Measurements from ENCODE around the gene JARID2. TPM values are rescaled to one million over a fixed set of nuclear protein-coding genes. Genes with fewer than 3 reads are reported as not detected.

The JARID2 gene
- total and polyA plus RNA-seq, 9 of the 15 experiments (the other 6 are each of a cell fraction or from before 2014, with no cell fraction given), result 5.0 to 29.0 (median 15.6) TPM

DNA sequence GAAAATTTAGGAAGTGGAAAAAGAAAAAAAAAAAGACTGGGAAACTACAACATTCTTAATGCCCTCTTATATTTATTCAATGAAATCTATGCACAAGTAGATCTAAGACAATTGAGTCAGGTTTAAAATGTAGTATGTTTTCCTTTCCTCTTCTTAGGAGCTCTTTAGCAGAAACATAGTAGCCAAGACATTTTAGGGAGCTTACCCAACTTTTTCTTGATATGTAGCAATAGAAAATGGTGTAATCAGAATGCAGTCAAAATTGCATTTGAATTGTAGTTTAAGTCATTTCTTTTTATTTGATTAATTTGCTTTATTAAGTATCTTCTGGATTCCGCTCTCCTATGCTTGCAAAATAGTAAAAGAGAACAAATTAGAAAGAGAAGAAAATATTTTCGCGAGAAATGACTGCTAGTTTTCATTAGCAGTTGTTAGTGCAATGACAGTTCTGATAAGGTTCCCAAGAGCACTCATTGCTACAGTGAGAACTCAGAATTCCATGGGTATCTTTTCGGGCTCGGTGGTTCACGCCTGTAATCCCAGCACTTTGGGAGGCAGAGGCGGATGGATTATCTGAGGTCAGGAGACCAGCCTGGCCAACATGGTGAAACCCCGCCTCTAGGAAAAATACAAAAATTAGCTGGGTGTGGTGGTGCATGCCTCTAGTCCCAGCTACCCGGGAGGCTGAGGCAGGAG lies 52.2 kb downstream of the JARID2 start (continued):
- TF ChIP-seq CHD1 (IDR thresholded peaks at IDR 0.05; ENCODE audit: low read length), result peak; percentile 18
- TF ChIP-seq ZNF586 (CRISPR knock-in tag; conservative IDR thresholded peaks at IDR 0.05), result no peak
- TF ChIP-seq SNRNP70 (optimal IDR thresholded peaks at IDR 0.05; ENCODE audit: low read depth, low read length), result no peak
- TF ChIP-seq RNF2 (IDR thresholded peaks at IDR 0.05), result no peak
- no peak for TF ChIP-seq FOXM1 (IDR thresholded peaks at IDR 0.05; ENCODE audit: low read depth)
- no peak for TF ChIP-seq FOXM1 (CRISPR knock-in tag; IDR thresholded peaks at IDR 0.05; ENCODE audit: low read depth)
- TF ChIP-seq, protein P1, sequence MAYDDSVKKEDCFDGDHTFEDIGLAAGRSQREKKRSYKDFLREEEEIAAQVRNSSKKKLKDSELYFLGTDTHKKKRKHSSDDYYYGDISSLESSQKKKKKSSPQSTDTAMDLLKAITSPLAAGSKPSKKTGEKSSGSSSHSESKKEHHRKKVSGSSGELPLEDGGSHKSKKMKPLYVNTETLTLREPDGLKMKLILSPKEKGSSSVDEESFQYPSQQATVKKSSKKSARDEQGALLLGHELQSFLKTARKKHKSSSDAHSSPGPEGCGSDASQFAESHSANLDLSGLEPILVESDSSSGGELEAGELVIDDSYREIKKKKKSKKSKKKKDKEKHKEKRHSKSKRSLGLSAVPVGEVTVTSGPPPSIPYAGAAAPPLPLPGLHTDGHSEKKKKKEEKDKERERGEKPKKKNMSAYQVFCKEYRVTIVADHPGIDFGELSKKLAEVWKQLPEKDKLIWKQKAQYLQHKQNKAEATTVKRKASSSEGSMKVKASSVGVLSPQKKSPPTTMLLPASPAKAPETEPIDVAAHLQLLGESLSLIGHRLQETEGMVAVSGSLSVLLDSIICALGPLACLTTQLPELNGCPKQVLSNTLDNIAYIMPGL (CRISPR knock-in tag; IDR thresholded peaks at IDR 0.05), result no peak
- TF ChIP-seq, protein P2, sequence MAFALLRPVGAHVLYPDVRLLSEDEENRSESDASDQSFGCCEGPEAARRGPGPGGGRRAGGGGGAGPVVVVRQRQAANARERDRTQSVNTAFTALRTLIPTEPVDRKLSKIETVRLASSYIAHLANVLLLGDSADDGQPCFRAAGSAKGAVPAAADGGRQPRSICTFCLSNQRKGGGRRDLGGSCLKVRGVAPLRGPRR (CRISPR knock-in tag; IDR thresholded peaks at IDR 0.05), result no peak
- no peak for TF ChIP-seq POLR2B (IDR thresholded peaks at IDR 0.05; ENCODE audit: low read depth, partially characterized antibody)
- no peak for TF ChIP-seq ZNF668 (CRISPR knock-in tag; IDR thresholded peaks at IDR 0.05)
- no peak for TF ChIP-seq SREBF2 (CRISPR knock-in tag; IDR thresholded peaks at IDR 0.05)
- TF ChIP-seq, protein P3, sequence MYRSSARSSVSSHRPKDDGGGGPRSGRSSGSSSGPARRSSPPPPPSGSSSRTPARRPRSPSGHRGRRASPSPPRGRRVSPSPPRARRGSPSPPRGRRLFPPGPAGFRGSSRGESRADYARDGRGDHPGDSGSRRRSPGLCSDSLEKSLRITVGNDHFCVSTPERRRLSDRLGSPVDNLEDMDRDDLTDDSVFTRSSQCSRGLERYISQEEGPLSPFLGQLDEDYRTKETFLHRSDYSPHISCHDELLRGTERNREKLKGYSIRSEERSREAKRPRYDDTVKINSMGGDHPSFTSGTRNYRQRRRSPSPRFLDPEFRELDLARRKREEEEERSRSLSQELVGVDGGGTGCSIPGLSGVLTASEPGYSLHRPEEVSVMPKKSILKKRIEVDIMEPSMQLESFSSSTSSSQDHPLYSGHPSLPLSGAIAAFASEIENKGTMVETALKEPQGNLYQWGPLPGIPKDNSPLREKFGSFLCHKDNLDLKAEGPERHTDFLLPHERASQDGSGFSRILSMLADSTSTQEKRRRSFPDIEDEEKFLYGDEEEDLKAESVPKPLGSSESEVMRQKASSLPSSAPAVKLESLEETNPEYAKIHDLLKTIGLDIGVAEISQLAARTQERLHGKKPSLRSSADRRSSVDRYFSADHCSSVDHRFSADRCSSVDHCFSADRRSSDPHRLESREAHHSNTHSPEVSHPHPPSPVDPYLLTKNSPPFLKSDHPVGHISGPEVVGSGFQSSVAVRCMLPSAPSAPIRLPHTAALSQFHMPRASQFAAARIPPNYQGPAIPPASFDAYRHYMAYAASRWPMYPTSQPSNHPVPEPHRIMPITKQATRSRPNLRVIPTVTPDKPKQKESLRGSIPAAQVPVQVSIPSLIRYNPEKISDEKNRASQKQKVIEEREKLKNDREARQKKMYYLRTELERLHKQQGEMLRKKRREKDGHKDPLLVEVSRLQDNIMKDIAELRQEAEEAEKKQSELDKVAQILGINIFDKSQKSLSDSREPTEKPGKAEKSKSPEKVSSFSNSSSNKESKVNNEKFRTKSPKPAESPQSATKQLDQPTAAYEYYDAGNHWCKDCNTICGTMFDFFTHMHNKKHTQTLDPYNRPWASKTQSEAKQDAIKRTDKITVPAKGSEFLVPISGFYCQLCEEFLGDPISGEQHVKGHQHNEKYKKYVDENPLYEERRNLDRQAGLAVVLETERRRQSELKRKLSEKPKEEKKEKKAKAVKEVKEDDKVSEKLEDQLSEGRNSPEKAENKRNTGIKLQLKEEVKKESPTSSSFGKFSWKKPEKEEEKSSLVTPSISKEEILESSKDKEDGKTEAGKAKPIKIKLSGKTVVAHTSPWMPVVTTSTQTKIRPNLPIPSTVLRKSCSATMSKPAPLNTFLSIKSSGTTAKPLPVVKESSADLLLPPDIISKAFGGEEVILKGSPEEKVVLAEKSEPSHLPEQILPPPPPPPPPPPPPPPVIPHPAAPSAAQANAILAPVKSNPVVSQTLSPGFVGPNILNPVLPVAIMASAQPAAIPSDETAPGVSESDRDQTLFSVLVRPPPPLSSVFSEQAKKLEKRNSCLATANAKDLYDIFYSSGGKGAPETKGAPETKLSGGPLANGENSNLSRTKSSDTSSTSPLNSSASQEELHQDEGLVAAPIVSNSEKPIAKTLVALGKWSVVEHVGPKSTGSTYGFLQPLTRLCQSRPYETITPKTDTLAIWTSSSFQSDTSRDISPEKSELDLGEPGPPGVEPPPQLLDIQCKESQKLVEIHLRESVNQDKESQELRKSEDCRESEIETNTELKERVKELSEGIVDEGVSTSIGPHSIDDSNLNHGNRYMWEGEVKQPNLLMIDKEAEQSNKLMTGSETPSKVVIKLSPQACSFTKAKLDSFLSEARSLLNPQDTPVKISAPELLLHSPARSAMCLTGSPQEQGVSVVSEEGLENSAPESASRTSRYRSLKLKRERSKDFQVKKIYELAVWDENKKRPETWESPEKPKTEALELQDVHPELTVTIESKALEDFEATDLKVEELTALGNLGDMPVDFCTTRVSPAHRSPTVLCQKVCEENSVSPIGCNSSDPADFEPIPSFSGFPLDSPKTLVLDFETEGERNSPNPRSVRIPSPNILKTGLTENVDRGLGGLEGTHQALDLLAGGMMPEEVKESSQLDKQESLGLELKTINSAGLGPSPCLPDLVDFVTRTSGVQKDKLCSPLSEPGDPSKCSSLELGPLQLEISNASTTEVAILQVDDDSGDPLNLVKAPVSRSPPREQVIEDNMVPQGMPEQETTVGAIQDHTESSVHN (IDR thresholded peaks at IDR 0.05; ENCODE audit: borderline replicate concordance in 1 of 2, low read depth in 1 of 2), result no peak
- TF ChIP-seq GABPB2 (CRISPR knock-in tag; conservative IDR thresholded peaks at IDR 0.05), result no peak
- TF ChIP-seq ZNF324 (CRISPR knock-in tag; IDR thresholded peaks at IDR 0.05), result no peak
- TF ChIP-seq HNRNPH1 (optimal IDR thresholded peaks at IDR 0.05; ENCODE audit: low read depth, low read length), result no peak
- no peak for TF ChIP-seq IRF2 (CRISPR knock-in tag; IDR thresholded peaks at IDR 0.05)

Measured in K562 (cell line).